22Rv1 (cell line): ENCODE measurements around the gene PLA2G12A.

Source experiments
- ZFX ChIP-seq: fragments of 450-650 bp; IDR thresholded peaks from 2 replicates; pipeline ENCODE4 v1.6.1; 2017; ENCODE audit warnings: antibody characterized with exemption, borderline replicate concordance
- TF ChIP-seq, protein P1 (sequence below): fragments of 450-650 bp; IDR thresholded peaks from 2 replicates; pipeline ENCODE4 v1.5.1; 2017; ENCODE audit warnings: mild to moderate bottlenecking

DNA sequence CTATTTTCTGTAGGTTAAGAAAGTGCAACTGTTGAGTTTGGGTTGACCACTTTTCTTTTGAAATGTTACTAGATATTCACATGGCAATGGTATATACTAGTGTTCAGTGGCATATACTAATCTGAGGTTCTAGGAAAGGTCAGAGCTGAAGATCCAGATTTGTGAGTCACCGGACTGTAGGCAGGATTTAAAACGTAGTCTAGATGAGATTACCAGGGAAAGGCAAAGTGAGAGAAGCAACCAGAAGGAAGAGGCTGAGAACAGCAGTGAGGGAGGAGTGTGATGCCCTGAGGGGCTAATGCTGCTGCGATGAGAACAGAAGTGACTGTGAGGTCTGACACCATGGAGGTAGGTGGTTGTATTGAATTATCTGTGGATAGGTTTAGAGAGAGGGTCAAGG, 9.7 kb upstream of the PLA2G12A start:
- TF ChIP-seq, protein P1, sequence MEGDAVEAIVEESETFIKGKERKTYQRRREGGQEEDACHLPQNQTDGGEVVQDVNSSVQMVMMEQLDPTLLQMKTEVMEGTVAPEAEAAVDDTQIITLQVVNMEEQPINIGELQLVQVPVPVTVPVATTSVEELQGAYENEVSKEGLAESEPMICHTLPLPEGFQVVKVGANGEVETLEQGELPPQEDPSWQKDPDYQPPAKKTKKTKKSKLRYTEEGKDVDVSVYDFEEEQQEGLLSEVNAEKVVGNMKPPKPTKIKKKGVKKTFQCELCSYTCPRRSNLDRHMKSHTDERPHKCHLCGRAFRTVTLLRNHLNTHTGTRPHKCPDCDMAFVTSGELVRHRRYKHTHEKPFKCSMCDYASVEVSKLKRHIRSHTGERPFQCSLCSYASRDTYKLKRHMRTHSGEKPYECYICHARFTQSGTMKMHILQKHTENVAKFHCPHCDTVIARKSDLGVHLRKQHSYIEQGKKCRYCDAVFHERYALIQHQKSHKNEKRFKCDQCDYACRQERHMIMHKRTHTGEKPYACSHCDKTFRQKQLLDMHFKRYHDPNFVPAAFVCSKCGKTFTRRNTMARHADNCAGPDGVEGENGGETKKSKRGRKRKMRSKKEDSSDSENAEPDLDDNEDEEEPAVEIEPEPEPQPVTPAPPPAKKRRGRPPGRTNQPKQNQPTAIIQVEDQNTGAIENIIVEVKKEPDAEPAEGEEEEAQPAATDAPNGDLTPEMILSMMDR: no peak
- TF ChIP-seq ZFX: no peak
